GM19397 (cell line): Measurements from ENCODE around the gene CGN.

ENCODE experiments used
- ATAC-seq: cut with Tn5 transposase; IDR thresholded peaks from one replicate; pipeline ENCODE4 v1.9.1; 2021; ENCODE audit warnings: mild to moderate bottlenecking, moderate library complexity; ENCODE audit not compliant: unreplicated experiment

Gene CGN

DNA sequence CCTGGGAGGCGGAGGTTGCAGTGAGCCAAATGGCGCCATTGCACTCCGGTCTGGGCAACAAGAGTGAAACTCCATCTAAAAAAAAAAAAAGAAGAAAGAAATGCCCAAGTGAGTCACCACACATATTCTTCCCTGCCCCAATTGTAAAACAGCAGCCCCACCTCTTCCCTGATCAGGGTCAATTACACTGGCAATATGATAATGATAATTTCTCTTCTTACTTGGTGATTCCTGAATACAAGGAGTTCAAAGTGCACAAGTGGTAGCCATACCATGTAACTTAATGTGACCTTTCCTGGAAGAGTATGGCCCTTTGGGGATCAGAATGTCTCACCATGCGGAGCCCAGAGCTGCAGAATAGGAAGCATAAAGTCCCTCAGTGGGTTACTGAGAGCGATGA, 11.8 kb upstream of the CGN start:
- ATAC-seq, result no peak

DNA sequence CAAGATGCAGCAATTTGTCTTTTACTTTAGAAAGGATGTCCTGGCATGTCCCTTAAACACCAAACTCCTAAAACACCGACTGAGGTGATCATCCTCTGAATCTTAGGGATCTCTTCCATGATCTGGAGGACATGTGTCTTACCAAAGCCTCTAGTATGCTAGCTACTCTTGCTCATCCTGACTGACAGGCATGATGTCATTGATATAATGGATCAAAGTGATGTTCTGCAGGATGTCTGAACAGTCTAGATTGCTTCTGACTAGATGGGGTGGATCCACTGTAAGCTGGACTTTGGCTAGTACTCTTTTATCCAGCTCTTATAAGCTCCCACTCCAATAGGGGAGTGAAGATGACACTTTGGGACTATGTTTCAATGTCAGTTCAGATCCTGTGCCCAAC, 11.3 kb upstream of the CGN start:
- no peak for ATAC-seq

DNA sequence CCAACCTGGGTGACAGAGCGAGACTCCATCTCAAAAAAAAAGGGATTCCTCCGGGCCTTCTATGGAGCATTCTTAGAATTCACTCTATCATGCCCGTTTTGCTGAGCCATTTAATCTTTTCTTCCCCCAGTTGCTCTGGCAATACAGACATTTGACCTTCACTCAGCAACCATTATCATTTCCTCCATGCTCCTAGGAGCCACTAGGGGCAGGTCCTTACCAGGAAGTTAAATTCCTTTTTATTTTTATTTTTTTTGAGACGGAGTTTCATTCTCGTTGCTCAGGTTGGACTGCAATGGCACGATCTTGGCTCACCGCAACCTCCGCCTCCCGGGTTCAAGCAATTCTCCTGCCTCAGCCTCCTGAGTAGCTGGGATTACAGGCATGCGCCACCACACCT, 9.7 kb upstream of the CGN start:
- ATAC-seq, result no peak

DNA sequence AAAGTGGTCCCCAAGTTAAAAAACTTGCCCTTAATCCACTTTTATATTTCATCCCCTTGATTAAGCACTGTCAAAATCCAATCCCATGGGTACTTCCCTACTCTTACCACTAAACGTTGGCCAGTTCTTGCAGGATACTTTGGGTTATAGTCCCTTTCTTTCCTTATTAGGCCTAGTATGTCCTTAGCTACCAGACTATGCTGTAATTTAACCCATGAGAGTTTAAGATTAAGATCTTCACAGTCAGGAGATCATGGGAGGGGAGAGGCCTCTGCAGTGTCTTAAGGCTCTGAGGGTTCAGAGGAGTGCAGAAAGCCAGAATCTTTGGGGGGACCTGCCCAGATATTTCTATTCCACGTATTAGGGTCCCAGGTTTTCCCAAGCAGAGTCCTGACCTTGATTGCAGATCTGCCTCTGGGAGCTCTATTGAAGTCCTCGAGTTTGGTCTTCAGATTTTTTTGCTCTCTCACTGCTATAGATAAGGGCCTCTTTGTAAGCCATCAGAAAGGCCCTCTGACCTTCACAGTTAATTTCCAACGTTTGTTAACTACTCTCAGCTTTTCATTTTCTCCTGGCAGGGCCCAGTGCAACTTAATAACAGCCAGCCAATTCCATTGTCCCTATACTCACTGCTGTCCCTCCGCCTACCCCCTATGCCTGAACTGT, 9.0 kb upstream of the CGN start:
- ATAC-seq, result no peak

DNA sequence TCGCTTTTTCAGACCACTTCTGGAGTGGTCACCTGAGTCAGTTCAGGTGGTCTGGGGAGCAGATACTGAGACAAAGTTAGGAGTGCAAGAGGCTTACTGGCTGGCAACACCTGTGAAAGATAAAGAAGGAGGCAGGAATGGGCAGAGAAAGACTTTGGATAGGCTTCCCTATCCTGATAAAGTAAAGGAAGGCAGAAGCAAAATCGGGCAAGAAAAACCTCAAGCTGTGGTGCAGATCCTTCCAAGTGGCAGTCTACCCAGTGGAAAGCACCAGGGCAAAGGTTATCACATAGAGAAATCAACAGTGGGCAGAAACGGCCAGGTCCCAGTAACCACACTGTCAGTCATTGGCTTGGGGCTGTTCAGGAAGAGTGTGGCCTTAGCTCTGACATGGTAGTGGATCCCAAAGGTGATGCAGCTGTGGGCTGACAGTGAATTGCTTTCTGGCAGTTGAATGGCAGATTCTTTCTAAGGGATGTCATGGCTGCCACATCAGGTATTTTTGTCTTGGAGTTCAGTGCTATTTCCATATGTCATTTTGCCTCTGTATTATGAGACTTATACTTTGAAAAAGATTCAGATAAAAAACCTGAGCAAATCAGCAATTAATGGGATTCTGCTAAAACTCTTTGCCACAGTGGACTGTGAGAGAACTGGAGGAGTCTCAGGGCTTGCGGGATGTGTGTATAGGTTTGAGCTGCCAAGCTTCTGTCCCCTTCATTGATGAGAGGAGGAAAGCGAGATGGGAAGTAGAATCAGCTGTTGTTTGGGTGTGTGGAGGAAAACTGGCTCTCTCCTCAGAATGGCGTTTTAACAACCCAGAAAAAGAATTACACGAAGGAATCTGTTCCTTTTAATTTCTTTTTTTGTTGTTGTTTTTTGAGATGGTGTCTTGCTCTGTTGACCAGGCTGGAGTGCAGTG, 8.1 kb upstream of the CGN start:
- no peak for ATAC-seq

DNA sequence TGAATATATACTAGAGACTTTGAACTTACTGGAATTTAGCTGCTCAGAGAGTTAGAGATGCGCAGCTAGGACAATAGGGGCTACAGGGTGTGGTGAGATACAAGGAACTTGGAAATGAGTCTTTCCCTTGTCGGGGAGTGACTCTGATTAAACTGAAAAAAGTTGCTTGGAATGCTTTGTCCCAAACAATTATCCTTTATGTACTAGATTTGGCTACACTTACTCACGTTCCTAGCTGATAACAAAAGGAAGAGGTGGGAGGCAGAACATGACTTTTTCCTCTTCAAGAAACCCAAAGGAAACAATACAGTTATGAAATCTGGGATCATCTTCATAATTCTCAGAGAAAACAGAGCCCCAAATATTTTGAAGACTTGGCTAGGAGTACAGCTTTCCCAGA, 6.9 kb upstream of the CGN start:
- no peak for ATAC-seq

DNA sequence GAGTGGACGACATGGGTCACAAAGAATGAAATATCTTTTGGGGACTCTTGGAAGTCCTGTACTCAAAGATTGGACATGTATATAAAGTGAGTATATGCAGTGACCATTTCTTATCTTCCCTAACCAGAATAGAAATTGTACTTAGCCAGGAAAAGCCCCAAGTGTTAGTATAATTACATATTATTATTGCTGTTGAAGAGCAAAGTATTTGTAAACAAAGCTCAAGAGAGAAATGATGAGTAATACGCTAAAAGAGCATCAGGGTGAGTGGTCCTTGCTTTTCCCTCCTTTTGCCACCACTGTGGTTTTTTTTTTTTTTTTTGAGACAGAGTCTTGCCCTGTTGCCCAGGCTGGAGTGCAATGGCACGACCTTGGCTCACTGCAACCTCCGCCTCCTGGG, 6.4 kb upstream of the CGN start:
- no peak for ATAC-seq

DNA sequence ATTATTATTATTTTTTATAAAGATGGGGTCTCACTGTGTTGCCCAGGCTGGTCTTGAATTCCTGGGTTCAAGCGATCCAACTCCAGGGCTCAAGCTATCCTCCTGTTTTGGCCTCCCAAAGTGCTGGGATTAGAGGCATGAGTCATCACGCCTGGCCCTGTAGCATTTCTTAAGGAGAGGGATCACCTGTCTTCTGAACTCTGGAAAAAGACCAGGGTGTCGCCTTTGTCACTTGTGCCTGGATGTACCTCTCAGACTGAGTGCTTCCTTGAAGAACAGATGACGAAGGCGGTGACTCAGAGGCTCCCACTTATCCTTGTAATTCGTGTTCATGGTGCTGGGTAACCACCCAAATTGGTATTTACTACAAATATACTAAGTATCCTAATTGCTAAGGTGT, 2.4 kb upstream of the CGN start:
- no peak for ATAC-seq

DNA sequence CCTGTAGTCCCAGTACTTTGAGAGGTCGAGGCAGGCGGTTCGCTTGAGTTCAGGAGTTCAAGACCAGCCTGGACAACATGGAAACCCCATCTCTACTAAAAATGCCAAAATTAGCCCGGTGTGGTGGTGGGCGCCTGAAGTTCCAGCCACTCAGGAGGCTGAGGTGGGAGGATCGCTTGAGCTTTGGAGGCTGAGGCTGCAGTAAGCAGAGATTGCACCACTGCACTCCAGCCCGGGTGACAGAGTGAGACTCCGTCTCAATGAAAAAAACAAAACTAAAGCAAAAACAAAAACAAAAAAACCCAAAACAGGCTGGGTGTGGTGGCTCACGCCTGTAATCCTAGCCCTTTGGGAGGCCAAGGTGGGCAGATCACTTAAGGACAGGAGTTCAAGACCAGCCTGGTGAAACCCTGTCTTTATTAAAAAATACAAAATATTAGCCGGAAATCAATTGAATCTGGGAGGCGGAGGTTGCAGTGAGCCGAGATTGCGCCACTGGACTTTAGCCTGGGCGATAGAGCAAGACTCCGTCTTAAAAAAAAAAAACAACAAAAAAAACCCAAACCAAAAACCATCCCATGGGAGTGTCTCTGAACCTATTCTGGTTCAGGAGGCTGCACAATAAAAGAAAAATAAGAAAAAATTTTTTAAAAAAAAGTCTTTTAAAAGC, 1.7 kb upstream of the CGN start:
- no peak for ATAC-seq

DNA sequence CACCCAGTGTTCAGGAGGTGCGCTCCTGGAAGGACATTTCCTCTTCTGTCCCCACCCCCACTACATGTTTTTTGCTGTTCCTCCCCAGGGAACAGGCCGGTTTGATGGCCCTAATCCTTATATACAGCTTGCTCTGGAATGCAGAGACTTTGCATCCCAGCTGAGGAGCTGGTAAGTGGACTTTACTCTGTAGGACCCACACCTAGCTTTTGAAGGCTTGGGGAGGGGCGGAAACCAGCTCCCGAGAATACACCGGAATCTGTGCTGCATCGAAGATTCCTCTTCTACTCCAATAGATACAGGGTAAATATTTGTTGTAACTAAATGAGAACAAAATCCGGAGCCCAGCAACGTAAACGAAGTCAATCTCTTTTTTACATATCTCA, 1.2 kb upstream of the CGN start:
- ATAC-seq, result no peak

DNA sequence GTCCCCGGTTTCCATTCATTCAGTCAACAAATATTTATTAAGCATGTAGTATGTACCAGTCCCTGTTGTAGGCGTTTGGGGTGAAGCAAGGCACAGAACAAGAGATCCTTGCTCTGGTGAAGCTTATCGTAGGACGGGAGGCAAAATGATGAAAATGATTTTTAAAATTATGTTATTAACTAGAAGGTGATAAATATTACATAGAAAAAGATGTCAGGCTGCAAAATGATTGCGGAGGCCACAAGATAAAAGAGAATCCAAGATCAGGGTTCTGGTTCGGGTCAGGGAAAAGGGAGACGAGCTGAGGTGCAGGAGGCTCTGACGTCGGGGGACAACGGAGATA, 602 bp upstream of the CGN start:
- no peak for ATAC-seq

DNA sequence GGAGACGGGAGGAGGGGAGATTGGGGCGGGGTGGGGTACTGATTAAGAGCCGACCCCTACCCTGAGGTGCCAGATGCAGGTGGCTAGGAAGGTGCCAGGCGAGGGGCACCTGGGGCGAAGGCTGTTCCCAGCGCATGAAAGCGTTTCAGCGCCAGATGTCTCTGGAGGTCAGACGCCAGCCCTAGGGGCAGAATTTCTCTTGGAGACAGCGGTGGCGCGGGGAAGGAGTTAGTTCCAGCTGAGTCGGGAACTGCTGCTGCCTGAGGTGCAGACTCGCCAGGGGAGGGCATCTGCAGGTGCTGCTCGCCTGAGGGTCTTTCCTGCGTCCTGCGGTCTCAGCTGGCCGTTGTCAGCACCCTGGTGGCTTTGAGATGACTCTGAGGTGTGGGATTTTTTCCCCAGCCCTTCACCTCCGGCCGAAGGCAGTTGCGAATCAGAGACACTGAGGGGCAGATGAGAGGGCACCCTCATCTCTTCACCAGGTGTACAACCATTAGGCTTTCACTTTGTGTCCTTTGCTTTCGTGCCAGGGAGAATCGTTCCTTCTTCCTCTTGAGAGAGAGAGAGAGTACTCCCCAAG, 539 bp downstream of the CGN start:
- ATAC-seq, result peak; percentile 4

DNA sequence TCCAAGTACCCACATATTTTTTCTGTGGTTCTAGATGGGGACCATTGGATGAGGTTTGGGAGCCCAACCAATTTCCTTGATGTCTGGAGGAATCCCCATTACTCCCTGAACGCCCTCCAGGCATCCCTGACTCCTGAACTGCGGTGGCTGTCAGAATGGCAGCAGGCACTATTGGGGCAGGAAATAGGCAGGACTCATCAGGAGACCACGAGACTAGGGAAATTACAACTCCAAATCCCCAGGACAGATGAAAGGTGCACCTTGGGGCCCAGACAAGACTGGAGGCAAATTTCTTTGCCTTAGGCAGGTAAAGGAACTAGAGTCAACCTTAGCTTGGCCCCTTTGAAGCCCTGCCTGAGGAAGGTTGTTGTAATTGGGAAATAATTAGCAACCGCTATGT, 1.1 kb downstream of the CGN start:
- ATAC-seq, result no peak

DNA sequence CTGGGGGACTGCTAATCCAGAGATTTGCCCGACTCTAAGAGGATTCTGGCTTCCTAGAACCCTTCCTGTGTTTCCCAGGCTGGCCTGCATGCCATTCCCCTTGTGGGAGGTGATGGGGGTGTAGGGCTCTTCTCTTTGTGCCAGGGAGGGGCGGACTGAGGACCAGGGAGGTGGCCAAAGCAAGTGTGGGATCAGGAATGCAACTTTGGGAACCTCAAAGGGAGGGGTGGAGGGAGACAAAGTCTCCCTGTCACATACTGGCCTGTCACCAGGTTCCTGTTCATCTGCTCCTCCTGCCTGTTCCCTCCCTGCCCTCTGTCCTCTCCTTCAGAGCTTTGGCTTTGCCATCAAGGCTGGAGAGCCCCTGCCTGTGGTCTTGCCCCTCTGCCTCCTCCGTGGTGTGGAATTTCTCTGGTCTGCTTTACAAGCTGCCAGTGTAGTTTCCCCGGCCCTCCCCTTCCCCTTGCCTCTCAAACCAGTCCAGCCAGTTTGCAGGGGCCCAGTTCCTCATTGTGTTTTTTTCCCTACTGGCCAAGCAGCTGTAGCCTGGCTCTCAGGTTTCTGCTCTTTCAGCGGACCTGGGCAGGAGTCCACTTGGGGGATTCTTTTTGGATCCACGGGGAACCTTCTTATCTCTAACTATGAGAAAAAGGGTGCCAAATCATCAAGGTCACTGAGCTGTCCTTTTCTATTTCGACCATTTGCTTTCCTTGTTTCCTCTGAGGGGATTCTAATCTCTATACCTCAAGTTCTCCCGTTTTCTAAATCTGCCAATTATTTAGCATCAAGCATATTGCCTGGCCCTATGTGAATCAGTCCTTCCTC, 1.8 kb downstream of the CGN start:
- no peak for ATAC-seq

DNA sequence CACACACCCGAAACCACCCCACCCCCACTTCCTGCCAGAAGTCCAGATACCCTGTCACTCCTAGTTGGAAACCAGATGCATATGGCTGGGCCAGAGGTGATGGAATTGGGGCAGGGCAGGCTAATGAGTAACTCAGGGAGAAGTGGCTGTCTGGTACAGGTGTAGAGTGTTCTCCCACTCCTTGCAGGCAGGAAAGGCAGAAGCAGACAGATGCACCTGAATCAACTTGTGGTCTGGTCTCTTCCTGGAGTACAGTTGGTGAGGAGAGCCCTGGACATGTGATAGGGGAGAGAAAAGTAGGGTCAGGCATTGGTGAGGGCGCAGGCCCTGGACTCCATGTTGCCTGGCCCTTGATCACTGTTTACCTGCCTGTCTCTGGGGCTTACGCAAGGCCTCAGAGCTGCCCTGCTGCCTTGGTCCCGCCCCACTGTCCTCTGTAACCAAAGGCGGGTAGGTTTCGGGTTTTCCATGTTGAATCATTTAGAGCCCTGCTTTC, 2.5 kb downstream of the CGN start:
- ATAC-seq, result no peak

DNA sequence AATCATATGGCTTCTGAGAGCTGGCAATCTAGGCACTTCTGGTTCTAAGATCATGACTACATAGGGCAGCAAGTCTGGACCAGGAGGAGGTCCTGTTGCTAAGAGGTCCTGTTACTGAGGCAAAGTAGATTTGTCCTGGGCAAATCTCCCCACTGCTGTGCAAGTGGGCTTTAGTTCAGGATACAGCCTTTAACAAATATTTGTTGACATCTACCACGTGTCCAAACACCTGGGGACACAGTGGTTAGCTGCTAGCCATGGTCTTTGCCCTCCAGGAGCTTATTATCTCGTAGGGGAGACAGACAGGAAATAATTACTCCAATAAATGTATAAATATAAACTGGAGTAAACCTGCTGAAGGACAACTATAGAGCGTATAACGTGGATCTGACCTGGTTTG, 3.2 kb downstream of the CGN start:
- ATAC-seq, result no peak

DNA sequence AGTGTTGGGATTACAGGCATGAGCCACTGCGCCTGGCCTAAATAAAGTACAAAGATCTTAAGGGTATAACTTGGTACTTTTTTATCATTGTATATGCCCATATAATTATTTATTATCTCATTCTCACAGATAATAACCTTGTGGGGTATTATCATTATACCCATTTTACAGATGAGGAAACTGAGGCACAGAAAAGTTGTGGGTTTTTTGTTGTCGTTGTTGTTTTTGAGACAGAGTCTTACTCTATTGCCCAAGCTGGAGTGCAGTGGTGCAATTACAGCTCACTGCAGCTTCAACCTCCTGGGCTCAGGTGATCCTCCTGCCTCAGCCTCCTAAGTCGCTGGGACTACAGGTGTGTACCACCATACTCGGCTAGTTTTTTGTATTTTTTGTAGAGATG, 4.1 kb downstream of the CGN start:
- no peak for ATAC-seq

DNA sequence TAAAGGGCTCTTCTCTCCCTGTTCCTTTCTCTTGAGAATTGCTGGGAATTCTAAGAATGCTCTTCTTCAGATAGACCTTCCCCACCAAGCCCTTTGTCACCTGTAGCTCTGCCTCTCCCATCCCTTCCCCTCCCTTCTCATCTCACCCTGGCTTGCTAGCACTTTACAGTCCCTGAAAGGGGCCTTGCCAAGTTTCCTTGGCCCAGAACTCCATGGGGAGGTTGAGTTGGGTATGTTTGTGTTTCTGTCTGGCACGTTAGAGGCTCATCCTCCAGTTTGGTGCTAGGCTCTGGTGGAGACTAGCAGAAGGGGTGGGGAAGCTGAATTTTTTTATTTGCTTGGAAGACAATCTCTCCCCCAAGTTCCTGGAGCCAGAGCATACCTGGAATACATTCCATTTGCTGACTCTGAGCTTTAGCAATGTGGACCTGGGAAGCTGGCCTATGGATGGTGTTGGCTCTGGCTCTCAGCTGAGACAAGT, 4.9 kb downstream of the CGN start:
- ATAC-seq, result no peak

DNA sequence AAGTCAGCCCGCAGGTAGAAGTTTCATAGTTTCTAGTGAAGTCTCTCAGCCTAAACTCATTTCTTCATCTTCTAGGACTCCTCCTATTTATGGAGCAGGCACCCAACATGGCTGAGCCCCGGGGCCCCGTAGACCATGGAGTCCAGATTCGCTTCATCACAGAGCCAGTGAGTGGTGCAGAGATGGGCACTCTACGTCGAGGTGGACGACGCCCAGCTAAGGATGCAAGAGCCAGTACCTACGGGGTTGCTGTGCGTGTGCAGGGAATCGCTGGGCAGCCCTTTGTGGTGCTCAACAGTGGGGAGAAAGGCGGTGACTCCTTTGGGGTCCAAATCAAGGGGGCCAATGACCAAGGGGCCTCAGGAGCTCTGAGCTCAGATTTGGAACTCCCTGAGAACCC, 7.2 kb downstream of the CGN start:
- no peak for ATAC-seq

DNA sequence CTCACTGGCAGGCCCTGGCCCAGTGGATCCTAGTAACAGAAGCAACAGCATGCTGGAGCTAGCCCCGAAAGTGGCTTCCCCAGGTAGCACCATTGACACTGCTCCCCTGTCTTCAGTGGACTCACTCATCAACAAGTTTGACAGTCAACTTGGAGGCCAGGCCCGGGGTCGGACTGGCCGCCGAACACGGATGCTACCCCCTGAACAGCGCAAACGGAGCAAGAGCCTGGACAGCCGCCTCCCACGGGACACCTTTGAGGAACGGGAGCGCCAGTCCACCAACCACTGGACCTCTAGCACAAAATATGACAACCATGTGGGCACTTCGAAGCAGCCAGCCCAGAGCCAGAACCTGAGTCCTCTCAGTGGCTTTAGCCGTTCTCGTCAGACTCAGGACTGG, 7.7 kb downstream of the CGN start:
- ATAC-seq, result no peak

DNA sequence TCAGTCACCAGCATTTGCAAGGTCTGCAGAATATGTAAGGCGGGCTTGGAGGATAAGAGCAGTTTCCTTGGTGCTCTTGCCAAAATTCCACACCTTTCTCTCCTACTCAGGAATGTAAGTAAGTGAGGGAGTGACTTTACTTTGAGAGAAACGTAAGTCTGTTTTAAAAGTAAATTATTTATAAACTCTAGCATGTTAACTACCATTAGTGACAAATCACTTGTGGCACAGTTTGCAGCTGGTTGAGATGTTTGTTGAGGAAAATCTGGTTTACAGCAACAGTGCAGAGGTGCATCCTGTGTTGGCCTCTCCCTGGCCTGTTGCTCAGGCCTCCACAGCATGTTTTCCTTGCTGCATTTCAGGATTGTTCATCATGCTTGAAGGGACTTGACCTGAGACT, 8.5 kb downstream of the CGN start:
- ATAC-seq, result no peak
